Measurements from ENCODE around the gene ELP6.

The ELP6 gene

GRCh38 chr3:47513125-47513929 lies at the start of gene ELP6:
TSS of gene ELP6 (minus strand) at chr3:47513712. CDS start at chr3:47513590, 122 bp downstream.
- peak; percentile 83 for DNase-seq (ENCODE audit: low read depth)
- peak within 1 kb of the TSS; percentile 47 for H3K4me3 ChIP-seq (ENCODE audit: control insufficient read depth, low read depth, low read length)
- peak; percentile 42 for TF ChIP-seq CTCF (IDR thresholded peaks at IDR 0.05; ENCODE audit: control insufficient read depth, insufficient read depth, low read depth, low read length, missing control alignments)

GRCh38 chr3:47556351-47556750 lies 42.8 kb upstream of the ELP6 start:
- TF ChIP-seq CTCF (IDR thresholded peaks at IDR 0.05; ENCODE audit: control insufficient read depth, insufficient read depth, low read depth, low read length, missing control alignments) = no peak
- H3K4me3 ChIP-seq (ENCODE audit: control insufficient read depth, low read depth, low read length) = no peak overlapping the region
- no peak for DNase-seq (ENCODE audit: low read depth)

- no peak for DNase-seq (ENCODE audit: low read depth)
- no peak for TF ChIP-seq CTCF (IDR thresholded peaks at IDR 0.05; ENCODE audit: control insufficient read depth, insufficient read depth, low read depth, low read length, missing control alignments)
- no peak overlapping the region for H3K4me3 ChIP-seq (ENCODE audit: control insufficient read depth, low read depth, low read length)
Measured at GRCh38 chr3:47554335-47554734, 40.8 kb upstream of the ELP6 start.

GRCh38 chr3:47553407-47553806 lies 39.9 kb upstream of the ELP6 start:
- DNase-seq (ENCODE audit: low read depth) = no peak
- TF ChIP-seq CTCF (IDR thresholded peaks at IDR 0.05; ENCODE audit: control insufficient read depth, insufficient read depth, low read depth, low read length, missing control alignments) = no peak
- H3K4me3 ChIP-seq (ENCODE audit: control insufficient read depth, low read depth, low read length) = no peak overlapping the region

GRCh38 chr3:47542471-47543173 lies 29.1 kb upstream of the ELP6 start:
- TF ChIP-seq CTCF (IDR thresholded peaks at IDR 0.05; ENCODE audit: control insufficient read depth, insufficient read depth, low read depth, low read length, missing control alignments) = no peak
- DNase-seq (ENCODE audit: low read depth) = no peak
- H3K4me3 ChIP-seq (ENCODE audit: control insufficient read depth, low read depth, low read length) = no peak overlapping the region

- no peak overlapping the region for H3K4me3 ChIP-seq (ENCODE audit: control insufficient read depth, low read depth, low read length)
- no peak for DNase-seq (ENCODE audit: low read depth)
- TF ChIP-seq CTCF (IDR thresholded peaks at IDR 0.05; ENCODE audit: control insufficient read depth, insufficient read depth, low read depth, low read length, missing control alignments) = no peak
Measured at GRCh38 chr3:47541583-47542108, 28.1 kb upstream of the ELP6 start.

All from AG09309 (cell line).